NCI-H510A (cell line): ENCODE data around the gene EGFR.
"Not testable (repeated sequence)": the region's sequence is repeated elsewhere in the genome, so short reads cannot be mapped to it uniquely, and the experiment has no call there.

Experiments used
- DNase-seq: peaks from one replicate; lab custom pipeline; 2025; lab: John Stamatoyannopoulos, UW

EGFR gene

DNA sequence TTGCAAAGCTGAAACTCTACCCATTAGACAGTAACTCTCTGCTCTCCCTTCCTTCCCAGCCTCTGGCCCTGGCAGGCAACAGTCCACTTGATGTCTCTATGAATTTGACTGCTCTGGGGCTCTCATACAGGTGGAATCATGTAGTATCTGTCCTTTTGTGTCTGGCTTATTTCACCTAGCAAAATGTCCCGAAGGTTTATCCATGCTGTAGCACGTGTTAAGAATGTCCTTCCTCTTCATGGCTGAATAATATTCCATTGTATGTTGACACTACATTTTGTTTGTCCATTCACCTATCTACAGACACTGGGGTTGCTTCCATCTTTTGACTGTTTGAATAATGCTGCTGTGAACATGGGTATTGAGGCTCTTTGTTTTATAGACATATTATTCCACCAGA lies 128.9 kb downstream of the EGFR start:
- DNase-seq, result no peak

DNA sequence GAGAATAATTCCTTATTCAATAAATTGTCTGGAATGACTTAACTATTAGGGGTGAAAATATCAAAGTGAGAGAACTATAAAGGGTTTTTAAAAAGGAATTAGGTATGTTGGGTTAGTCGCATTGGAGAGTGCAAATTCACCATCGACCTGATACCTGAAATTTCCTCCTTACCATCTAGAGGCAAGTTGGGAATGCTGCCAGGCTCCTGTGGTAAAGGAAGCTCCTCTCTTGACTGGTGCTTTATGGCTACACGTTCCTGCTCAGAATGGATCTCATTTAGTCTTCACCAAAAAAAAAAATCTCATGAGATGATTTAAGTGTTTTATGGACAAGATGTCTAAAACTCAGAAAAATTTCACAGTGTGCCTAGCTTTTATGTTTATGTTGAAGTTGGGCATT lies 129.8 kb downstream of the EGFR start:
- DNase-seq, result peak; percentile 39

DNA sequence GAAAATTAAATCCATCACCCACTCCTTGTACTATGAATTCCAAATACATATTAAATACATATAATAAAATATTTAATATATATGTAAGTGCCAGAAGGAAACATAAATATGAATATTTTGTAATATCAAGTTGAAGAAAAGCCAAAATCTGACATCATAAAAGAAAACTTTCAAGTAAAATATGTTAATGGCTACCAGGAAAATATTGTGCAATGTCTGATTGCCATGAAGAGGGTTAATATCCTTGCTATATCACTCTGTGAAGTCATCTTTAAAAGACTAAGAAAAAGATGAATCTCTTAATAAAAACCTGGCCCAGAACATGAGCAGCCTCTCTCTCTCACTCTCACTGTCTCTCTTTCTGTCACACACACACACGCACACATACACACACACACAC lies 130.2 kb downstream of the EGFR start:
- no peak for DNase-seq

DNA sequence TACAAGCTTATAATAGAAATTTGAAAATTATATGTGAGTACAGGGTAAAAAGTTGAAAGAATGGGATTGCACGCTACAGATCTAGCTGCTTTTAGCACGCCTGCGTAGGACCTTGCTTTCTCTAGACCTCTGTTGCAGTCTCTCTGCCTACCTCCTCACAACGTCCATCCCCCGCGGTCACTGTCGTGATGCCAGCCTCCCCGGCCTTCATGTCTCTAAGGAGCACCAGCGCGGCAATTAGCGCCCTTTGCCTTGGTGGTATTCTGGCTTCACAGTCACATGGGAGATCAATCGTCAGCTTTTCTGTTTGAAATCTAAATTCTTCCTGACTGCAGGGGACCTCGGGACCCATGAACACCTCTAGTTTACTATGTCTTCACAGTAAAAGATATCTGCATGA lies 131.3 kb downstream of the EGFR start:
- DNase-seq, result no peak

DNA sequence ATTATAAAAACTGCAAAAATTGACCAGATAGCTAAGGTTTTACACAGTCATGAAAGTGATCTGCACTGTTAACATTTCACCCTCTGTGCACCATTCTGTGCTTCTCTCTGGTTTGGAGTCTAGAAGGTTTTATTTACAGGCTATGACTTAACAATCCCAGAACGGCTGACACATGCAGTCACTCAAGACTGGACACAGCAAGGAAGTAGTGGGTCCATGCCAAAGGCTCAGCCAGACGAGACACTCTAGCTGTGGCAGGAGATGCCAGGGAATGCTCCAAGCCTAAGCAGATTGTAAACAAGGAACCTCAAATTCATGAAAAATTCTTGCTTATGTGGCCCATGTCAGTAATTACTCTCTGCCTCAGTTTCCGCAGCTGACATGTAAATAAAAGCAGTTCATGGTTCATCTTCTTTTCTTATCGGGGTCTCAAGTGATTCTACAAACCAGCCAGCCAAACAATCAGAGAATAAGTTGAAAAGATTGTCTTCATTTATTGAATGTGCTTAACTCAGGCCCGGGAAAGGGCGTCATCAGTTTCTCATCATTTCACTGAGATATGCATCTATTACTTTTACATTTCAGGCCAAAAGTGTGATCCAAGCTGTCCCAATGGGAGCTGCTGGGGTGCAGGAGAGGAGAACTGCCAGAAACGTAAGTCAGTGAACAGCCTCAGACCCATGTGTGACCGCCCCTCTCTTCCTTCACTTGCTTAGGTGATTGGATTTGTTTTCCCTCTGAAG lies 132.1 kb downstream of the EGFR start:
- no peak for DNase-seq

DNA sequence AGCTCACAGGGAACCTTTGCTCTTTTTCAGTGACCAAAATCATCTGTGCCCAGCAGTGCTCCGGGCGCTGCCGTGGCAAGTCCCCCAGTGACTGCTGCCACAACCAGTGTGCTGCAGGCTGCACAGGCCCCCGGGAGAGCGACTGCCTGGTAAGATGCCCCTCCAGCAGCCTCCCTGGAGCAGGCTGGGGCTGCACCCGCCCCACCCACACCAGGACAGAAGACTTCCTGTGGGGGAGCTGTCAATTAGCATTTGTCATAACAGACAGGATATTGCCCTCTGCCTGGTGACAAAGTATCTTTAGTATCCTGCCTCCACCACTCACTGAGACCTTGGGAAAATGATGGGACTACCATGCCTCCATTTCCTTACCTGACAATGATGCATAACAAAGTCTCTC lies 133.7 kb downstream of the EGFR start:
- no peak for DNase-seq

DNA sequence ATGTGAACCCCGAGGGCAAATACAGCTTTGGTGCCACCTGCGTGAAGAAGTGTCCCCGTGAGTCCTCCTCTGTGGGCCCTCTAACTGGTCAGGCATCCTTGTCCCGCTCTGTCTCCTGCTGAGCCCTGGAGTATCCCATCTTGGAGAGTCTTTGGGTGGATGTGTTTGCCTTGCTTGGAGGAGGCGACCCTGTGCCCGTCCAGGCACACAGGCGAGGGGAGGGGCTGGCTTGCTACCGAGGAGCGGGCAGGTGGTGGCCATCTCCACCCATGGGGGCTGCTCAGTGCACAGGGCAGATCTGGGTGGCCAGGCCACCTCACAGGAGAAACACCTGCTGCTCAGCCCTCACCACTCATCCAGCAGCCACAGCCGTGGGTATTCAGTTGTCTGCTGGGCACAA lies 135.3 kb downstream of the EGFR start:
- no peak for DNase-seq

DNA sequence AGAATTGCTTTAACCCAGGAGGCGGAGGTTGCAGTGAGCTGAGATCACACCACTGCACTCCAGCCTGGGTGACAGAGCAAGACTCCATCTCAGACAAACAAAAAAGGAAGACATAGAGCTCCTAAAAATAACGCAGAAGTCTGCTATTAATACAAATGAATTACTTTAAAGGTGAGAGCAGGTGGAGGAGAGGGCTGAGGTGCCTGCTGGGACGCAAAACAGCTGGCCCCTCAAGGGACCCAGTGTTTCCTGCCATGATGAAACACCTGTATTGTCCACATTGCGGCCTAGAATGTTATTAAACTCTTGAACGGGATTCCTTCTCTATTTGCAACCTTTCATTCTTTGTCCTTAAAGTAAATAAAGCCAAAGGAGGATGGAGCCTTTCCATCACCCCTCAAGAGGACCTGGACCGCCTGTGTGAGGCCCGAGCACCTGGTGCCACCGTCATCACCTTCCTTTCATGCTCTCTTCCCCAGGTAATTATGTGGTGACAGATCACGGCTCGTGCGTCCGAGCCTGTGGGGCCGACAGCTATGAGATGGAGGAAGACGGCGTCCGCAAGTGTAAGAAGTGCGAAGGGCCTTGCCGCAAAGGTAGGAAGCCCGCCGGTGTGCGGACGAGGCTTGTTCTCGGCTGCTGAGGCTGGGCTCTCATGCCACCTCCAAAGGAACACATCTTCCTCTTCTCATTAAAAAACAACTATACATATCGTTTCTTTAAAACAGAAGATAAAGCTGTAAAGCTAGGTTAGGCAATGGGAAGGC lies 136.7 kb downstream of the EGFR start:
- DNase-seq, result peak; percentile 86

DNA sequence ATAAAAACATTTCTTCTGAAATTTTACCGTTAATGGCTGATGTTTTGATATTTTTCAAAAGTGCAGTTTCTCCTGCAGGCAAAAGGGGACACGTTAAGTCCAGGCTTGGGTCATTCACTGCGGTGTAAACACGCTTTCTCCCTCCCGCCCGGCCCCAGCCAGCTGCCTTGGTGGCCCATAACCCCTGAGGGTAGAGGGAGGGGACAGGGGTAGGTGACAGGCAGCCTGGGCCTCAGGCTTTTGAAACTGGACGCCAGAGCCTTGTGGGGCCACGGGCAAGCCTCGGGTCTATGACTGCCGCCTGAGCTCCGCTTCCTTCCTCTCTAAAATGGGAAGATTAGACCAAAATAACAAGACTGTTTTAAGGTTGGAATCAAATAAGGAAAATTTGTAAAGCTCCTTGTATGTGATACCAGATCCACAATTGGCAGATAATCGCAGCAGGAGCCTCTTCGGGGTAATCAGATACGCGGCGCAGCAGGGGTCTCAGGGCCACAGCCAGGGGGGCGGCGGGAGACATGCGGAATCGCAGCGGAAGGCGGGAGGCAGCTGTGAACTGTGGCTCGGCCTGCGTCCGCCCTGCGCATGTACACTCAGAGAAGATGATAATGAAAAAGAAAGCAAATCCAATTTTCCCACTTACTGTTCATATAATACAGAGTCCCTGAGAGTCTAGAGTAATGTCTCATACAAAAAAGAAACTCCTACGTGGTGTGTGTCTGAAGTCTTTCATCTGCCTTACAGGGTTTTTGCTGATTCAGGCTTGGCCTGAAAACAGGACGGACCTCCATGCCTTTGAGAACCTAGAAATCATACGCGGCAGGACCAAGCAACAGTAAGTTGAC lies 138.3 kb downstream of the EGFR start:
- no peak for DNase-seq

DNA sequence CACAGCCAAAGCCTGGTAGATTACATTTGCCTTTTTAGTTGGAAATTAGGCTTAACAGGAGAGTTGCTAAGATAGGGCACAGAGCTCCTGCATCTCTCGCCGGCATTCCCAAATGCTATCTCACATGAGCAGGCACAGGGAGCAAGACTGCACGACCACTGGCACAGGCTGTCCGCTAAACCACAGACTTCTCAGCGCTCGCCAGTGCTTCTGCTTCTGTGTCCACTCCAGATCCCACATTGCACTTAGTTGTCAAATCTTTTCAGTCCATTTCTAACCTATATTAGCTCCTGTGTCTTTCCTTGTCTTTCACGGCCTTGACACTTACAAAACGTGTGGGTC lies 138.9 kb downstream of the EGFR start:
- DNase-seq, result no peak

DNA sequence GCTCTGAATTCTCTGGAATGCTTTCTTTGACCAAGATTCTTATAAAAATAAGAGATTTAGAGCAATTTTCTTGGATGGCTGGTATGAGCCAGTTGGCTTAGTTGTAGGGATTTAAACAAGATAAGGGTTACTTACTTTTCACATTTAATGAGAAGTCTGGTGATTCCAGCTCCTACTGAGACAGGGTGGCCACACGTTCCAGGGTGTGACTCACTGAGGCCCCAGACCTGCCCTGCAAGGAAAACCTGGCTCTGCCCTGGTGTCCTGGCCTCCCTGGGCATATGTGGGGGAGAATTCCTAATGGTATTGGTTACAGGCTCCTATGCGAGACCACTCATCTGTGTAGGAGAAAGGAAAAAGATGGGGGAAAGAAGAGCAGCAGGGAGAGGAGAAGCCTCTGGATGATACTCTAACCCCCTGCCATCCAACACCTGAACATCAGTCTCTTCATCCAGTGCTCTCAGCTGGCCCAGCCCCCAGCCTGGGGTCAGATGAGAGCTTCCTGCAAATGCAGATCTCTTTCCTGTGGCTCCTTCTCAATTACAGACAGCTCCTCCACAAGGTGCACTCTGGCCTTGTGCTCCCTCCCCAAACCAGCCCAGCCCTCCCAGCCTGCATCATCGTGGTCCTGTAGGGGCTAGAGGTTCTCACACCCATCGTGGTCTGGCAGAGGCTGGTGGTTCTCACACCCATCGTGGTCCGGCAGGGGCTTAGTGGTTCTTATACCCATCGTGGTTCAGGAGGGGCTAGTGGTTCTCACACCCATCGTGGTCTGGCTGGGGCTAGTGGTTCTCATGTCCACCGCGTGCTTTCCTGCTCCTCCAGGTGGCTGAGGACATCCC lies 139.9 kb downstream of the EGFR start:
- DNase-seq, result no peak

DNA sequence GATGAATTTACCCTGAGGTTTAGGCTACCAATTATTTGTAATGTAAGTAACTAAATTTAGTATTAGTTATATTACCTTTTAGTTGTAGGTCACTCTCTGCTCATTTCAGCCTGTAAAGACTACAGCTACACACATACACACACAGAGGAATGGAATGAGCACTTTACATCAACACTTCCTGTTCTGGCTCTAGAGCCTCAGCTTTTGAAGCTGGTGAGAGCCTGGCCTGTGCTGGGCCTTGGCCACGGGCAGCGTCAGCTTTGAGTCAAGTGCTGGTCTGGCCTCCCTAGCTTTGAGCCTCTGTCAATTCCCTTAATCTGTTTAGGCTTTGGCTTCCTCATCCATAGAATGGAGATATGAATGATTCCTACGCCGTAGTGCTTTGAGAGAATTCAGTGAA lies 141.7 kb downstream of the EGFR start:
- no peak for DNase-seq

DNA sequence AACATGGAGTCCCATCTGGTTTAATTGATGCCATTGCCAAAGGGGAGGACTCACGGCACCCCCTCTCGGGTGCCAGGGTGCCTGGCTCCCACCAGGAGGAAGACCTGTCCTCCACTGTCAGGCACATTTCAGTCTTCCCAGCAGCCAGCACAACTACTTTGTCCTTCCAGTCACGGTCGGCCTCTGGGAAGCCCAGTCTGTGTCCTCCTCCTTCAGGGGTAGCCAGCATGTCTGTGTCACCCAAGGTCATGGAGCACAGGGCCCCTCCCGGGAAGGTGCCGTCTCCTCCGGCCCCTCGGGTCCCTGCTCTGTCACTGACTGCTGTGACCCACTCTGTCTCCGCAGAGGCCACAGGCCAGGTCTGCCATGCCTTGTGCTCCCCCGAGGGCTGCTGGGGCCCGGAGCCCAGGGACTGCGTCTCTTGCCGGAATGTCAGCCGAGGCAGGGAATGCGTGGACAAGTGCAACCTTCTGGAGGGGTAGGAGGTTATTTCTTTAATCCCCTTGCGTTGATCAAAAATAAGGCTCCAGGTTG lies 142.4 kb downstream of the EGFR start:
- no peak for DNase-seq

DNA sequence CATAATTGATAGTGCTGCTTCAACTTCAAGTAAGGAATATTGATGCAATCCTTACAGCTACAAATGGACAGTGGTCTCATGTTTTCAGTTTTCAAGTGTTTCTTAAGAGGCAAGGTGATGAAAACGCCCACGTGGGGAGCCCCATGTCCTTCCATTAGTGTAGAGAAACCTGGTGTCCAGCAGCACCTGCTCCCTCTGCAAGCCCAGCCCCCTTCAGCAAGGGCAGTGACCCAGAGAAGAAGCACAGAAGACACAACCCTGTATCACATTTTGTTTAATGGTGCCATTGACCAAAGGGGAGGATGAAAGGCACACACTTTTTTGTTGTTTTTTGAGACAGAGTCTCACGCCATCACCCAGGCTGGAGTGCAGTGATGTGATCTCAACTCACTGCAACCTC lies 143.7 kb downstream of the EGFR start:
- no peak for DNase-seq

DNA sequence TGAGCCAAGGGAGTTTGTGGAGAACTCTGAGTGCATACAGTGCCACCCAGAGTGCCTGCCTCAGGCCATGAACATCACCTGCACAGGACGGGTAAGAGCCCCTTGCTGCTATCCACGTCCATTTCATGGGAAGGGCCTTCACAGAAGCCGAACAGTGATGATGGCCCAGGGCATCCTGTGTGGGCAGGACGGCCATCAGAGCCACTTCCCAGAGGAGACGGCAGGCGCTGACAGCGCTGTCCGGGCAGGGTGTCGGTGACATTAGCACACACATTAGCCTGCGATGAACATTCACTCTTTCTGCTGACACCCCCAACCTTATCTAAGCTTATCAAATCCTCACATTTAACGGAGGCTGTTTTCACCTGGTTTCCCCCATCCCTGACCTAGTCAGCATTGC lies 144.9 kb downstream of the EGFR start:
- DNase-seq, result no peak

DNA sequence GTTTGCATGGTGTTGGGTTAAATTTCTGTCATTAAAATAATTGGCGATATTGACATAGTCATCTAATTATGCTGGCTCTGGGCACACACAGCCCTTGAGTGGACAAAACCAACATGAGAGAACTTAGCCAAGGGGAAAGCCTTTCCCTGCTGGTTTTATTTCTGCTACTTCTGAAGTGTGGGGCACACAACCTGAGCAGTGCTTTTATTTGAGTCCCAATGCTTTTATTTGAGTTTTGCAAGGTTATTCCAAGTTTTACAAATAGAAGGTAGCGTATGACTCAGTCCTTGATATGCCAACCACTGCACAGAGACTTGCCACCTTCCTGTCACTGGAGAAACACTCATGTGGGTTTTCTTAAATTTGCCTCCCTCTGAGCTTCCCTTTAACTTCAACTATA lies 145.7 kb downstream of the EGFR start:
- no peak for DNase-seq

DNA sequence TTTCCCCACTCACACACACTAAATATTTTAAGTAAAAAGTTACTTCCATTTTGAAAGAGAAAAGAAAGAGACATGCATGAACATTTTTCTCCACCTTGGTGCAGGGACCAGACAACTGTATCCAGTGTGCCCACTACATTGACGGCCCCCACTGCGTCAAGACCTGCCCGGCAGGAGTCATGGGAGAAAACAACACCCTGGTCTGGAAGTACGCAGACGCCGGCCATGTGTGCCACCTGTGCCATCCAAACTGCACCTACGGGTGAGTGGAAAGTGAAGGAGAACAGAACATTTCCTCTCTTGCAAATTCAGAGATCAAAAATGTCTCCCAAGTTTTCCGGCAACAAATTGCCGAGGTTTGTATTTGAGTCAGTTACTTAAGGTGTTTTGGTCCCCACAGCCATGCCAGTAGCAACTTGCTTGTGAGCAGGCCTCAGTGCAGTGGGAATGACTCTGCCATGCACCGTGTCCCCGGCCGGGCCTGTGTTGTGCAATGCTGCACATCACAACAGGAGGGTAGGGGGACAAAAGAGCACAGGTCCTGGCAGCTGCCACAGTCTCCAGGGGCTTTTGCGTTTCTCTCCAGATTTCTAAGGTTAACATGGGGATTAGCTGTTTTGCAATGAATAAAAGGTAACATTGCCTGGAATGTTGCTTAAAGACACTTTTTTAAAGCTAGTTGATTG lies 146.5 kb downstream of the EGFR start:
- DNase-seq, result no peak

DNA sequence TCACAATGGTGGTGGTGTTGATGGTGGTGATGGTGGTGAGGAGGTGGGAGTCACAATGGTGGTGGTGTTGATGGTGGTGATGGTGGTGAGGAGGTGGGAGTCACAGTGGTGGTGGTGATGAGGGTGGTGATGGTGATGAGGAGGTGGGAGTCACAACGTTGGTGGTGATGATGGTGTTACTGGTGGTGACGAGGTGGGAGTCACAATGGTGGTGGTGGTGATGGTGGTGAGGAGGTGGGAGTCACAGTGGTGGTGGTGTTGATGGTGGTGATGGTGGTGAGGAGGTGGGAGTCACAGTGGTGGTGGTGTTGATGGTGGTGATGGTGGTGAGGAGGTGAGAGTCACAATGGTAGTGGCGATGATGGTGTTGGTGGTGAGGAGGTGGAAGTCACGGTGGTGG lies 148.5 kb downstream of the EGFR start:
- DNase-seq, result not testable (repeated sequence)

DNA sequence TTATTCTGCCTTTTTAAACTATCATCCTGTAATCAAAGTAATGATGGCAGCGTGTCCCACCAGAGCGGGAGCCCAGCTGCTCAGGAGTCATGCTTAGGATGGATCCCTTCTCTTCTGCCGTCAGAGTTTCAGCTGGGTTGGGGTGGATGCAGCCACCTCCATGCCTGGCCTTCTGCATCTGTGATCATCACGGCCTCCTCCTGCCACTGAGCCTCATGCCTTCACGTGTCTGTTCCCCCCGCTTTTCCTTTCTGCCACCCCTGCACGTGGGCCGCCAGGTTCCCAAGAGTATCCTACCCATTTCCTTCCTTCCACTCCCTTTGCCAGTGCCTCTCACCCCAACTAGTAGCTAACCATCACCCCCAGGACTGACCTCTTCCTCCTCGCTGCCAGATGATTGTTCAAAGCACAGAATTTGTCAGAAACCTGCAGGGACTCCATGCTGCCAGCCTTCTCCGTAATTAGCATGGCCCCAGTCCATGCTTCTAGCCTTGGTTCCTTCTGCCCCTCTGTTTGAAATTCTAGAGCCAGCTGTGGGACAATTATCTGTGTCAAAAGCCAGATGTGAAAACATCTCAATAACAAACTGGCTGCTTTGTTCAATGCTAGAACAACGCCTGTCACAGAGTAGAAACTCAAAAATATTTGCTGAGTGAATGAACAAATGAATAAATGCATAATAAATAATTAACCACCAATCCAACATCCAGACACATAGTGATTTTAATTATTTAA lies 151.7 kb downstream of the EGFR start:
- no peak for DNase-seq

DNA sequence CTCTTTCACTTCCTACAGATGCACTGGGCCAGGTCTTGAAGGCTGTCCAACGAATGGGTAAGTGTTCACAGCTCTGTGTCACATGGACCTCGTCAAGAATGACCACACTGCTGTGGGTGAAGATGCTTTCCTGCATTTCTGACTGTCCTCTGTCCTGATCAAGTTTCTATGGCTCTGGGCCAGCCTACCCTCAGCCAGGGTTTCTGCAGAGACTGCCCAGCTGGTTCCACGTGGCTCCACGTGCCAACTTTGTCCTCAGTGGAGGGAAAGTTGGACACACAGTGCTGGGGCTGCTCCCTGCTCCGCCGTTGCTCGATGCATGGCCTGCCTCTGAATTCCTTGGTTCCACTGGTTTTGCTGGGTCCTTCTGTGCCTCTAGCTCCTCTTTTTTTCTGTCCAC lies 152.3 kb downstream of the EGFR start:
- no peak for DNase-seq
